WERI-Rb-1 (cell line): ENCODE data around the gene RPL15.

Experiments used
- DNase-seq: peaks from one replicate; pipeline ENCODE4 v3.0.0-alpha.2; 2020
- H3K27ac ChIP-seq: fragments of 250-450 bp; sonication (Bioruptor Pico); 2 replicates; pipeline ENCODE4 v1.5.1; 2020; ENCODE audit warnings: mild to moderate bottlenecking, moderate library complexity
- H3K27me3 ChIP-seq: fragments of 250-450 bp; sonication (Bioruptor Pico); 2 replicates; pipeline ENCODE4 v1.5.1; 2021; ENCODE audit warnings: mild to moderate bottlenecking, low read depth, moderate library complexity; ENCODE audit not compliant: insufficient read depth, severe bottlenecking
- H3K36me3 ChIP-seq: fragments of 250-450 bp; sonication (Bioruptor Pico); 2 replicates; pipeline ENCODE4 v1.5.1; 2020; ENCODE audit warnings: mild to moderate bottlenecking, moderate library complexity
- H3K4me3 ChIP-seq: 2 replicates; pipeline ENCODE4 v1.5.1; 2011; ENCODE audit warnings: low read depth, mild to moderate bottlenecking, control low read depth, low read length
- H3K9me3 ChIP-seq: fragments of 250-450 bp; sonication (Bioruptor Pico); 2 replicates; pipeline ENCODE4 v1.5.1; 2021; ENCODE audit warnings: mild to moderate bottlenecking, moderate library complexity; ENCODE audit not compliant: severe bottlenecking
- CTCF ChIP-seq: IDR thresholded peaks from 2 replicates; pipeline ENCODE4 v1.5.1; 2011; ENCODE audit warnings: low read depth, mild to moderate bottlenecking, control low read depth, inconsistent platforms, low read length

The RPL15 gene

GRCh38 chr3:23945663-23945912 lies 28.7 kb downstream of the RPL15 start:
- H3K9me3 ChIP-seq = no peaks in the 10 kb centered on the region
- TF ChIP-seq CTCF = no peak
- H3K4me3 ChIP-seq = peak overlapping the region; percentile 84
- DNase-seq = no peak
- peak overlapping the region; percentile 96 for H3K27ac ChIP-seq
- H3K27me3 ChIP-seq = no peaks in the 10 kb centered on the region
- peaks cover 10% of the 10 kb centered on the region for H3K36me3 ChIP-seq

- H3K27me3 ChIP-seq = no peaks in the 10 kb centered on the region
- no peak for TF ChIP-seq CTCF
- peak overlapping the region; percentile 67 for H3K4me3 ChIP-seq
- peaks cover 10% of the 10 kb centered on the region for H3K36me3 ChIP-seq
- peak overlapping the region; percentile 89 for H3K27ac ChIP-seq
- DNase-seq = peak; percentile 97
- H3K9me3 ChIP-seq = no peaks in the 10 kb centered on the region
These were observed 29.2 kb downstream of the RPL15 start for GRCh38 chr3:23945913-23946687.

- H3K4me3 ChIP-seq = no peak overlapping the region
- no peak for DNase-seq
- H3K27me3 ChIP-seq = no peaks in the 10 kb centered on the region
- H3K36me3 ChIP-seq = peaks cover 10% of the 10 kb centered on the region
- H3K9me3 ChIP-seq = no peaks in the 10 kb centered on the region
- no peak for TF ChIP-seq CTCF
- H3K27ac ChIP-seq = no peak overlapping the region
These were observed 31.8 kb downstream of the RPL15 start for GRCh38 chr3:23948761-23949160.

- no peak overlapping the region for H3K4me3 ChIP-seq
- no peak for DNase-seq
- no peak for TF ChIP-seq CTCF
These were observed 32.9 kb downstream of the RPL15 start for GRCh38 chr3:23949784-23950183.

GRCh38 chr3:23950293-23950692 lies 33.4 kb downstream of the RPL15 start:
- Histone ChIP-seq H3K27ac (no peak overlapping the region), H3K36me3 (peaks cover 17% of the 10 kb centered on the region), H3K9me3 (no peaks in the 10 kb centered on the region), H3K4me3 (no peak overlapping the region), H3K27me3 (no peaks in the 10 kb centered on the region)
- DNase-seq = no peak
- no peak for TF ChIP-seq CTCF

More at GRCh38 chr3:23949784-23950183, 32.9 kb downstream of the RPL15 start:
- Histone ChIP-seq H3K36me3 (peaks cover 13% of the 10 kb centered on the region), H3K27me3 (no peaks in the 10 kb centered on the region), H3K27ac (no peak overlapping the region), H3K9me3 (no peaks in the 10 kb centered on the region)

GRCh38 chr3:23952646-23953045 lies 35.7 kb downstream of the RPL15 start:
- Histone ChIP-seq H3K36me3 (peaks cover 22% of the 10 kb centered on the region), H3K4me3 (no peak overlapping the region), H3K27me3 (no peaks in the 10 kb centered on the region), H3K9me3 (no peaks in the 10 kb centered on the region), H3K27ac (no peak overlapping the region)
- no peak for TF ChIP-seq CTCF
- DNase-seq = no peak
